Erythroblast (primary cell): ENCODE data around the gene ALDH1A1.

Experiments used
- GATA1 ChIP-seq: IDR thresholded peaks from 2 replicates; pipeline ENCODE4 v1.6.1; 2011; ENCODE audit warnings: low read depth, mild to moderate bottlenecking, control low read depth, low read length, moderate library complexity
- POLR2A ChIP-seq: IDR thresholded peaks from 2 replicates; pipeline ENCODE4 v1.6.1; 2011; ENCODE audit warnings: mild to moderate bottlenecking, low read length

GRCh38 chr9:72978744-72979143 lies 25.9 kb upstream of the ALDH1A1 start:
- TF ChIP-seq POLR2A = no peak
- no peak for TF ChIP-seq GATA1
